ENCODE data around the gene ARHGAP18. TPM values are rescaled to one million over a fixed set of nuclear protein-coding genes. Genes with fewer than 3 reads are reported as not detected.

The ARHGAP18 gene
- total RNA-seq, 1 donor from 2014 or later: 13.3 TPM

DNA sequence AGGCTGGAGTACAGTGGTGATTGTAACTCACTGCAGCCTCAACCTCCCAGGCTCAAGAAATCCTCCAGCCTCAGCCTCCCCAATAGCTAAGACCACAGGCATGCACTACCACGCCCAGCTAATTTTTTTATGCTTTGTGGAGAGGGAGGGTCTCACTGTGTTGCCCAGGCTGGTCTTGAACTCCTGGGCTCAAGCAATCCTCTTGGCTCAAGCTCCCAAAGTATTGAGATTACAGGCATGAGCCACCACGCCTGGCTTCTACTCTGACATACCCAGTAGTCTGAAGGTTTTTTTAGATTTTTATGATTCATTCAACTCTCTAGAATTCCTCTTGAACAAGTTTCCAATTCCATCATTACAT is 1.3 kb upstream of the ARHGAP18 start:
- H3K4me3 Mint-ChIP-seq (ENCODE audit: unreplicated experiment): peak overlapping the region; percentile 2

GRCh38 chr6:129710450-129711270 is 683 bp upstream of the ARHGAP18 start:
- no peaks in the 10 kb centered on the region for H3K27me3 Mint-ChIP-seq (ENCODE audit: unreplicated experiment)
- H3K36me3 Mint-ChIP-seq (ENCODE audit: unreplicated experiment): peaks cover 9% of the 10 kb centered on the region
- peak overlapping the region; percentile 99 for H3K27ac Mint-ChIP-seq (ENCODE audit: unreplicated experiment)
- DNase-seq (ENCODE audit: extremely low spot score, unreplicated experiment): no peak
- no peaks in the 10 kb centered on the region for H3K9me3 Mint-ChIP-seq (ENCODE audit: unreplicated experiment)
- H3K4me3 Mint-ChIP-seq (ENCODE audit: unreplicated experiment): peak overlapping the region; percentile 95
- TF ChIP-seq, protein P1, sequence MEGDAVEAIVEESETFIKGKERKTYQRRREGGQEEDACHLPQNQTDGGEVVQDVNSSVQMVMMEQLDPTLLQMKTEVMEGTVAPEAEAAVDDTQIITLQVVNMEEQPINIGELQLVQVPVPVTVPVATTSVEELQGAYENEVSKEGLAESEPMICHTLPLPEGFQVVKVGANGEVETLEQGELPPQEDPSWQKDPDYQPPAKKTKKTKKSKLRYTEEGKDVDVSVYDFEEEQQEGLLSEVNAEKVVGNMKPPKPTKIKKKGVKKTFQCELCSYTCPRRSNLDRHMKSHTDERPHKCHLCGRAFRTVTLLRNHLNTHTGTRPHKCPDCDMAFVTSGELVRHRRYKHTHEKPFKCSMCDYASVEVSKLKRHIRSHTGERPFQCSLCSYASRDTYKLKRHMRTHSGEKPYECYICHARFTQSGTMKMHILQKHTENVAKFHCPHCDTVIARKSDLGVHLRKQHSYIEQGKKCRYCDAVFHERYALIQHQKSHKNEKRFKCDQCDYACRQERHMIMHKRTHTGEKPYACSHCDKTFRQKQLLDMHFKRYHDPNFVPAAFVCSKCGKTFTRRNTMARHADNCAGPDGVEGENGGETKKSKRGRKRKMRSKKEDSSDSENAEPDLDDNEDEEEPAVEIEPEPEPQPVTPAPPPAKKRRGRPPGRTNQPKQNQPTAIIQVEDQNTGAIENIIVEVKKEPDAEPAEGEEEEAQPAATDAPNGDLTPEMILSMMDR (IDR thresholded peaks at IDR 0.05): no peak
- peaks cover 43% of the 10 kb centered on the region for H3K4me1 Mint-ChIP-seq (ENCODE audit: unreplicated experiment)

More for the DNA sequence above, 1.3 kb upstream of the ARHGAP18 start:
- H3K9me3 Mint-ChIP-seq (ENCODE audit: unreplicated experiment): no peaks in the 10 kb centered on the region
- DNase-seq (ENCODE audit: extremely low spot score, unreplicated experiment): no peak
- peaks cover 3% of the 10 kb centered on the region for H3K36me3 Mint-ChIP-seq (ENCODE audit: unreplicated experiment)
- no peak overlapping the region for H3K27ac Mint-ChIP-seq (ENCODE audit: unreplicated experiment)
- TF ChIP-seq, protein P1 (IDR thresholded peaks at IDR 0.05): no peak
- H3K27me3 Mint-ChIP-seq (ENCODE audit: unreplicated experiment): no peaks in the 10 kb centered on the region
- H3K4me1 Mint-ChIP-seq (ENCODE audit: unreplicated experiment): peaks cover 38% of the 10 kb centered on the region

GRCh38 chr6:129709196-129709768 is 695 bp downstream of the ARHGAP18 start:
- Mint-ChIP-seq H3K27me3 (ENCODE audit: unreplicated experiment) (no peaks in the 10 kb centered on the region), H3K4me3 (ENCODE audit: unreplicated experiment) (peak overlapping the region; percentile 95), H3K9me3 (ENCODE audit: unreplicated experiment) (no peaks in the 10 kb centered on the region), H3K4me1 (ENCODE audit: unreplicated experiment) (peaks cover 45% of the 10 kb centered on the region), H3K36me3 (ENCODE audit: unreplicated experiment) (peaks cover 18% of the 10 kb centered on the region), H3K27ac (ENCODE audit: unreplicated experiment) (peak overlapping the region; percentile 99)
- DNase-seq (ENCODE audit: extremely low spot score, unreplicated experiment): no peak
- TF ChIP-seq, protein P1 (IDR thresholded peaks at IDR 0.05): no peak

DNA sequence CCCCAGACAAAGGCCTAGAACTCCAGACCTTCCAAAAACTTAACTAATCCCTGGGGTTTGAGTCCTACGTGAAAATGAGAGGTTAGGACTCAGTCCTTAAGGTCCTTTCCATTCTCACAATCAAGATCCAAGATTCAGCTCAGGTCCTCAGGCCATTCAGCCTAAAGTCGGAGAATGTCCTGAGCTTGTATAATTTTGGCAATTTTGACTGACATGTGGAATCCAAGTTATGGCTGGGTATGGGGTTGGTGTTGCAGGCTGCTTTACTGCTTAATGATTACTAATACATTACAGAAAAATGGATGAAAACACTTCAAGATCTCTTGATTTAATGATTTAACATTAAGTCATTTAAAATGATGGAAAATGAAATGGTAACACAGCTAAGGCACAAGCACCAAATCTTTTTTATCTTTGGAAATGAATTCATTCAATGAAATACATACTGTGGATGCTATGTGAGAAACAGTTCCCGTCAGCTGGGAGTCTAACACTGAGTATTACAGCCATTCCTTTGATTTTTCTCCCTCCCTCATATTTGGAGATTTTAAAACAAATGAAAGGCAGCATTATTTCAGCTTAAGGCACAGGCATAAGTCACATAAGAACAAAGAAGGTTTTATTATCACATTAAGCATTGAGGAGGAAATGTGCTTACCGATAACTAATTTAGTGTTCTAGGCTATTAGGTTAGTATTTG is 1.3 kb downstream of the ARHGAP18 start:
- Mint-ChIP-seq H3K4me3 (ENCODE audit: unreplicated experiment) (peak overlapping the region; percentile 95), H3K36me3 (ENCODE audit: unreplicated experiment) (peaks cover 18% of the 10 kb centered on the region), H3K27me3 (ENCODE audit: unreplicated experiment) (no peaks in the 10 kb centered on the region), H3K27ac (ENCODE audit: unreplicated experiment) (peak overlapping the region; percentile 99), H3K9me3 (ENCODE audit: unreplicated experiment) (no peaks in the 10 kb centered on the region), H3K4me1 (ENCODE audit: unreplicated experiment) (peaks cover 41% of the 10 kb centered on the region)
- TF ChIP-seq, protein P1 (IDR thresholded peaks at IDR 0.05): no peak
- DNase-seq (ENCODE audit: extremely low spot score, unreplicated experiment): no peak
